Endothelial cell of umbilical vein (primary cell): Measurements from ENCODE around the gene CEP128. TPM values are rescaled to one million over a fixed set of nuclear protein-coding genes. Genes with fewer than 3 reads are reported as not detected.

Experiments
- BruUV-seq: library from RNA; stranded (reverse); fragments of 400-500 nt; replicated peaks from 2 replicates; lab custom pipeline; 2021; lab: Mats Ljungman, UMichigan
- CTCF ChIA-PET: fragments of 300-600, 350-600 bp; sonication (Branson Sonifier 250); formaldehyde crosslinking; loops from one replicate; lab custom pipeline; 2021; ENCODE audit warnings: antibody characterized with exemption, inconsistent platforms; lab: Charles Lee
- POLR2A ChIA-PET: fragments of 300-600, 350-600 bp; sonication (Branson Sonifier 250); formaldehyde crosslinking; loops from one replicate; lab custom pipeline; 2021; ENCODE audit warnings: antibody characterized with exemption, inconsistent platforms; lab: Charles Lee
- DNase-seq: peaks from one replicate; pipeline ENCODE4 v3.0.0-alpha.2; 2011; ENCODE audit warnings: low read depth, low spot score
- FAIRE-seq: peaks from 2 replicates; lab custom pipeline; 2011; peaks lifted over from hg19 to GRCh38; lab: Jason Lieb, UNC
- H2AFZ ChIP-seq: 2 replicates; pipeline ENCODE4 v1.6.0; 2012; ENCODE audit warnings: low read depth, low read length, control low read depth, inconsistent platforms
- H3K27ac ChIP-seq: 2 replicates; pipeline ENCODE4 v1.5.1; 2011; ENCODE audit warnings: low read depth, mild to moderate bottlenecking, control low read depth, low read length, moderate library complexity; ENCODE audit not compliant: insufficient read depth
- H3K27me3 ChIP-seq, 2 experiments: 2 replicates each; pipeline versions ENCODE4 v1.6.0 to v1.6.1; 2011; ENCODE audit warnings: low read length in 2 of 2, mixed read lengths in 1 of 2; ENCODE audit not compliant: control insufficient read depth in 2 of 2, insufficient read depth in 2 of 2
- H3K36me3 ChIP-seq, 2 experiments: 2 replicates in 1 of 2; 3 replicates in 1 of 2; pipeline ENCODE4 v1.5.1; 2011; ENCODE audit warnings: low read length in 2 of 2, mild to moderate bottlenecking in 1 of 2, moderate library complexity in 1 of 2; ENCODE audit not compliant: control insufficient read depth in 2 of 2, insufficient read depth in 2 of 2; ENCODE audit errors: extremely low read depth in 1 of 2
- H3K4me1 ChIP-seq: 3 replicates; pipeline ENCODE4 v1.5.1; 2011; ENCODE audit warnings: mild to moderate bottlenecking, low read length; ENCODE audit not compliant: control insufficient read depth, insufficient read depth; ENCODE audit errors: extremely low read depth
- H3K4me2 ChIP-seq: 2 replicates; pipeline ENCODE4 v1.6.1; 2011; ENCODE audit warnings: low read length, control low read depth, mixed read lengths; ENCODE audit not compliant: insufficient read depth
- H3K4me3 ChIP-seq, 3 experiments: fragments of 200-600 bp in 1 of 3; sonication (generic), shearing (Covaris generic) in 1 of 3; replicated peaks in 1 of 3; 2 replicates each; pipeline ENCODE4 v1.5.1; 2011 to 2016; ENCODE audit warnings: control low read depth in 3 of 3, low read length in 3 of 3, mild to moderate bottlenecking in 2 of 3, inconsistent platforms in 1 of 3, low read depth in 1 of 3, moderate library complexity in 1 of 3; ENCODE audit not compliant: insufficient read depth in 1 of 3
- H3K79me2 ChIP-seq: 2 replicates; pipeline ENCODE4 v1.6.0; 2012; ENCODE audit warnings: low read length, inconsistent platforms; ENCODE audit not compliant: control insufficient read depth, insufficient read depth
- H3K9ac ChIP-seq: replicated peaks from 2 replicates; pipeline ENCODE3; 2011; ENCODE audit warnings: low read length, control low read depth; ENCODE audit not compliant: insufficient read depth; ENCODE audit errors: extremely low read depth
- H3K9me1 ChIP-seq: replicated peaks from 3 replicates; pipeline ENCODE4 v1.6.0; 2011; ENCODE audit warnings: mild to moderate bottlenecking, low read length; ENCODE audit not compliant: control insufficient read depth, insufficient read depth; ENCODE audit errors: extremely low read depth
- H3K9me3 ChIP-seq: replicated peaks from 2 replicates; pipeline ENCODE4 v1.5.1; 2012; ENCODE audit warnings: low read length, inconsistent platforms; ENCODE audit not compliant: control insufficient read depth, insufficient read depth
- H4K20me1 ChIP-seq: replicated peaks from 2 replicates; pipeline ENCODE3; 2011; ENCODE audit warnings: mild to moderate bottlenecking, low read length; ENCODE audit not compliant: control insufficient read depth, insufficient read depth; ENCODE audit errors: extremely low read depth
- EZH2 ChIP-seq: IDR thresholded peaks from 2 replicates; pipeline ENCODE4 v1.6.1; 2012; ENCODE audit warnings: borderline replicate concordance, low read depth, mild to moderate bottlenecking, moderate library complexity, low read length, inconsistent platforms; ENCODE audit not compliant: severe bottlenecking
- FOS ChIP-seq: IDR thresholded peaks from 2 replicates; pipeline ENCODE4 v1.6.1; 2011; ENCODE audit warnings: mild to moderate bottlenecking, low read length, moderate library complexity, borderline replicate concordance; ENCODE audit not compliant: insufficient read depth
- GATA2 ChIP-seq: IDR thresholded peaks from 2 replicates; pipeline ENCODE4 v1.7.0; 2011; ENCODE audit warnings: low read depth, mild to moderate bottlenecking, moderate library complexity, mixed read lengths, low read length; ENCODE audit not compliant: insufficient read length, insufficient read depth
- JUN ChIP-seq: IDR thresholded peaks from 2 replicates; pipeline ENCODE4 v1.6.1; 2011; ENCODE audit warnings: borderline replicate concordance, low read depth; ENCODE audit not compliant: insufficient read length, insufficient read depth
- MYC ChIP-seq: IDR thresholded peaks from one replicate; pipeline ENCODE4 v1.6.1; 2011; ENCODE audit warnings: mild to moderate bottlenecking, low read depth, low read length
- POLR2A ChIP-seq: IDR thresholded peaks from 2 replicates; pipeline ENCODE4 v1.6.1; 2012; ENCODE audit warnings: low read depth, mild to moderate bottlenecking, control low read depth, low read length
- POLR2AphosphoS5 ChIP-seq: IDR thresholded peaks from 2 replicates; pipeline ENCODE4 v1.6.1; 2012; ENCODE audit warnings: low read depth, mild to moderate bottlenecking, control low read depth, low read length, moderate library complexity; ENCODE audit not compliant: insufficient read depth
- dilution Hi-C: fragments of 300-500 bp; cut with MboI; formaldehyde crosslinking; loops from one replicate; pipeline ENCODE4 v1.15.0; 2019; ENCODE audit warnings: low sequenced_read_pairs; ENCODE audit not compliant: extremely low pct_ligation_motif_present
- intact Hi-C: fragments of 100-400 bp; cut with micrococcal nuclease; formaldehyde crosslinking; loops from one replicate; pipeline ENCODE4 v1.10.0; 2022
- polyA plus RNA-seq, 4 experiments: library from polyadenylated mRNA; depleted of rRNA in 3 of 4; stranded (reverse) in 3 of 4; unstranded in 1 of 4; fragments of >200 nt; gene quantifications; 2 replicates each; pipeline versions ENCODE4 v1.2.1 to v1.2.3, GENCODE V29; 2011 to 2012; ENCODE audit warnings: missing spikeins in 1 of 4
- total RNA-seq: library from RNA; stranded (reverse); gene quantifications from 2 replicates; pipeline ENCODE4 v1.2.3, GENCODE V29; 2021
- TF ChIP-seq, protein P1 (sequence below): IDR thresholded peaks from 2 replicates; pipeline ENCODE4 v1.6.1; 2011; ENCODE audit not compliant: insufficient read depth, insufficient read length
- TF ChIP-seq, protein P2 (sequence below), 2 donors: IDR thresholded peaks; 1 replicate in 1 of 2; 2 replicates in 1 of 2; pipeline ENCODE4 v1.5.1; 2011; ENCODE audit warnings: low read length in 2 of 2, mild to moderate bottlenecking in 2 of 2, moderate library complexity in 2 of 2, control low read depth in 1 of 2, inconsistent platforms in 1 of 2, low read depth in 1 of 2; ENCODE audit not compliant: insufficient read depth in 1 of 2; ENCODE audit errors: extremely low read depth in 1 of 2

CEP128 gene
- total and polyA plus RNA-seq, 2 donors (not counting 3 experiments of a cell fraction or from before 2014, with no cell fraction given), result 0.91 to 23.7 TPM

DNA sequence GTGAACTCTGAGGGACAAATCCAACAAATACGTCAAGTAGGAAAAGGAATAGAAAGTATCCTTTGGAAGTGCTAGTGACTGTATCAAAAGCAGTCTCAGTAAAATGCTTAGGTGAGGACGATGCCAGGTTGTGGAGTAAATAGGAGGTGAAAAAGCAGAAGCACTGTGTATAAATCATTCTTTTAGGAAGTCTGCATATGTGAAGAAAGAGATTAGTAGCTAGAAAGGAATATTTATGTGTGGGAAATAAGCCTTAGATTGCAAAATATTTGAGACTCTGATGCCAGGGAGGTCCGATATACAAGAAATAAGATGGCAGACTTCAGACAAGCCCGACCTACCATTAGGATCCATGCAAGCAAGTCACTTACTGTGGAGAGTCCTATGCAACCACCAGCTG, 7.9 kb downstream of the CEP128 start:
- FAIRE-seq (no peak), DNase-seq (no peak)
- dilution Hi-C loops, result no loop called here
- BruUV-seq, result no TSS peak
- Histone ChIP-seq H3K36me3 (no peaks in the 10 kb centered on the region), H4K20me1 (no peaks in the 10 kb centered on the region), H3K9me1 (no peaks in the 10 kb centered on the region), H3K9ac (no peak overlapping the region), H3K27ac (no peak overlapping the region), H3K4me1 (no peaks in the 10 kb centered on the region), H3K4me3 (no peak overlapping the region), H3K27me3 (no peaks in the 10 kb centered on the region), H3K79me2 (peaks cover 18% of the 10 kb centered on the region), H3K9me3 (no peaks in the 10 kb centered on the region), H3K4me2 (no peak overlapping the region), H2AFZ (no peak overlapping the region)
- intact Hi-C loops, result no loop called here
- CTCF ChIA-PET, result interaction anchor here (1.3 to 1.6 kb wide), 2 partner anchors 12 to 13 kb away, joined by 3 to 4 read pairs; no protein-coding TSS in a partner anchor
- POLR2A ChIA-PET, result no interaction called here
- TF ChIP-seq MYC, result no peak
- TF ChIP-seq, protein P1, sequence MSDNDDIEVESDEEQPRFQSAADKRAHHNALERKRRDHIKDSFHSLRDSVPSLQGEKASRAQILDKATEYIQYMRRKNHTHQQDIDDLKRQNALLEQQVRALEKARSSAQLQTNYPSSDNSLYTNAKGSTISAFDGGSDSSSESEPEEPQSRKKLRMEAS, result no peak
- TF ChIP-seq GATA2, result no peak
- no peak for TF ChIP-seq JUN
- no peak for TF ChIP-seq POLR2A
- TF ChIP-seq, protein P2, sequence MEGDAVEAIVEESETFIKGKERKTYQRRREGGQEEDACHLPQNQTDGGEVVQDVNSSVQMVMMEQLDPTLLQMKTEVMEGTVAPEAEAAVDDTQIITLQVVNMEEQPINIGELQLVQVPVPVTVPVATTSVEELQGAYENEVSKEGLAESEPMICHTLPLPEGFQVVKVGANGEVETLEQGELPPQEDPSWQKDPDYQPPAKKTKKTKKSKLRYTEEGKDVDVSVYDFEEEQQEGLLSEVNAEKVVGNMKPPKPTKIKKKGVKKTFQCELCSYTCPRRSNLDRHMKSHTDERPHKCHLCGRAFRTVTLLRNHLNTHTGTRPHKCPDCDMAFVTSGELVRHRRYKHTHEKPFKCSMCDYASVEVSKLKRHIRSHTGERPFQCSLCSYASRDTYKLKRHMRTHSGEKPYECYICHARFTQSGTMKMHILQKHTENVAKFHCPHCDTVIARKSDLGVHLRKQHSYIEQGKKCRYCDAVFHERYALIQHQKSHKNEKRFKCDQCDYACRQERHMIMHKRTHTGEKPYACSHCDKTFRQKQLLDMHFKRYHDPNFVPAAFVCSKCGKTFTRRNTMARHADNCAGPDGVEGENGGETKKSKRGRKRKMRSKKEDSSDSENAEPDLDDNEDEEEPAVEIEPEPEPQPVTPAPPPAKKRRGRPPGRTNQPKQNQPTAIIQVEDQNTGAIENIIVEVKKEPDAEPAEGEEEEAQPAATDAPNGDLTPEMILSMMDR (IDR thresholded peaks at IDR 0.05; ENCODE audit: extremely low read depth in 1 of 2, insufficient read depth in 1 of 2, low read depth in 1 of 2, low read length in 2 of 2), result no peak
- TF ChIP-seq EZH2, result no peak
- TF ChIP-seq POLR2AphosphoS5, result no peak
- TF ChIP-seq FOS, result no peak
